GM10266 (cell line): Measurements from ENCODE around the gene ZNF275.
"Not testable (repeated sequence)": the region's sequence is repeated elsewhere in the genome, so short reads cannot be mapped to it uniquely, and the experiment has no call there.

Source experiments
- DNase-seq: peaks from one replicate; pipeline ENCODE4 v3.0.0; 2012; ENCODE audit errors: extremely low spot score
- TF ChIP-seq, protein P1 (sequence below): IDR thresholded peaks from 2 replicates; pipeline ENCODE4 v1.5.1; 2012; ENCODE audit warnings: mild to moderate bottlenecking, low read depth; ENCODE audit not compliant: control insufficient read depth, insufficient read depth; ENCODE audit errors: missing control alignments

ZNF275 gene

DNA sequence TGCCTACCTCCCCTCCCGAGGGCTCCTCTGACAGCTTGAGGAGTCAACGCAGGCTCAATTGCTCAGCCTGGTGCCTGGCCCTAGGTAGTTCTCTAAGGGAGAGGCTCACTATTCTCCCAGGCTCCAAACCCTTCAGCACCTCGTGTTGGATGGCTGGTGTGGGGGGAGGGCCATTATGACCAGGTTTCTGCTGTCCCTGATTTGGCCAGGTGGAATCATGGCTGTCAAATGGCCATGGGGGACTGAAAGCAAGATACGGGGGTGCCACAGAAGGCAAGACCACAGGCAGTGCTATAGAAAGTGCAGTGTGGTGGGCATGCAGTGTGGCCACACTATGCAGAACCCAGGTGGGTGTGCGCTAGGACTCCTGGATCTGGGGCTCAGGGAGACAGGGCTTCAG is 21.9 kb upstream of the ZNF275 start:
- TF ChIP-seq, protein P1, sequence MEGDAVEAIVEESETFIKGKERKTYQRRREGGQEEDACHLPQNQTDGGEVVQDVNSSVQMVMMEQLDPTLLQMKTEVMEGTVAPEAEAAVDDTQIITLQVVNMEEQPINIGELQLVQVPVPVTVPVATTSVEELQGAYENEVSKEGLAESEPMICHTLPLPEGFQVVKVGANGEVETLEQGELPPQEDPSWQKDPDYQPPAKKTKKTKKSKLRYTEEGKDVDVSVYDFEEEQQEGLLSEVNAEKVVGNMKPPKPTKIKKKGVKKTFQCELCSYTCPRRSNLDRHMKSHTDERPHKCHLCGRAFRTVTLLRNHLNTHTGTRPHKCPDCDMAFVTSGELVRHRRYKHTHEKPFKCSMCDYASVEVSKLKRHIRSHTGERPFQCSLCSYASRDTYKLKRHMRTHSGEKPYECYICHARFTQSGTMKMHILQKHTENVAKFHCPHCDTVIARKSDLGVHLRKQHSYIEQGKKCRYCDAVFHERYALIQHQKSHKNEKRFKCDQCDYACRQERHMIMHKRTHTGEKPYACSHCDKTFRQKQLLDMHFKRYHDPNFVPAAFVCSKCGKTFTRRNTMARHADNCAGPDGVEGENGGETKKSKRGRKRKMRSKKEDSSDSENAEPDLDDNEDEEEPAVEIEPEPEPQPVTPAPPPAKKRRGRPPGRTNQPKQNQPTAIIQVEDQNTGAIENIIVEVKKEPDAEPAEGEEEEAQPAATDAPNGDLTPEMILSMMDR: no peak

DNA sequence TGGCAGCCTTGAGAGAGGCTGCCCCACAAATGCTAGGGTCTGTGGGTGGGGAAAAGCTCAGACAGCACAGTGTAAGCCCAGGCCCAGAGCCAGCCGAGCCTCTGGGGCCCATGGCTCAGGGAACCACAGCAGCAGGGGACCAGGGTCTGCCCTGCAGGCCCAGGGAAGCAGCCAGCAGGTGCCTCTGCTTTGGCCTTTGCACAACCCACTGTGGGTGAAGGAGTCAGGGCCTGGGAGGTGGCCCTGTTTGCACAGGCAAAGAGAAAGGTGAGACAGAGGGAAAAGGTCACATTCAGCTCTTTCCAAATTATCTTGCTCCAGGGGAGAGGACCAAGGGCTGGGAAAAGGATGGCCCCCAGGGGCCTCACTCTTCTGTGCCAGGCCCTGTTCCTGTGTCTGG is 21.1 kb upstream of the ZNF275 start:
- TF ChIP-seq, protein P1: no peak
- no peak for DNase-seq

More for the DNA sequence above, 21.9 kb upstream of the ZNF275 start:
- no peak for DNase-seq

DNA sequence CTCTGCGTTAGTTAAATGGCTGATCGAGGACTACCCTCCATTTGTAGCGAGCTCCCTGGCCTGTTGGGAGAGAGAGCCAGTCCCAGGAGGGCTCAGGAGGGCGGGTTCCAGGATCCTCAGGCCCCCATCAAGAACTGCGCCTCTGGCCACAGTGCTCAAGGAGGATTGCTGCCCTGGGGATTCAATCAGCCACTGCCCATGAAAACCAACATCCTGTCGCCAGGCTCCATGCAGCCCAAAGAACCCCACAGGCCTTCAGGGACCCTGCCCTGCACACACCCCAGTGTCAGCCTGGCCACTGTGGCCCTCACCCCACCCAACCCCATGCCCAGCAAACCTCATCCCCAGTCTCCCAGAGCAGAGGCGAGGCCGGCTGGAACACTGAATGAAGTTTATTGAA is 16.6 kb upstream of the ZNF275 start:
- no peak for DNase-seq
- TF ChIP-seq, protein P1: no peak

DNA sequence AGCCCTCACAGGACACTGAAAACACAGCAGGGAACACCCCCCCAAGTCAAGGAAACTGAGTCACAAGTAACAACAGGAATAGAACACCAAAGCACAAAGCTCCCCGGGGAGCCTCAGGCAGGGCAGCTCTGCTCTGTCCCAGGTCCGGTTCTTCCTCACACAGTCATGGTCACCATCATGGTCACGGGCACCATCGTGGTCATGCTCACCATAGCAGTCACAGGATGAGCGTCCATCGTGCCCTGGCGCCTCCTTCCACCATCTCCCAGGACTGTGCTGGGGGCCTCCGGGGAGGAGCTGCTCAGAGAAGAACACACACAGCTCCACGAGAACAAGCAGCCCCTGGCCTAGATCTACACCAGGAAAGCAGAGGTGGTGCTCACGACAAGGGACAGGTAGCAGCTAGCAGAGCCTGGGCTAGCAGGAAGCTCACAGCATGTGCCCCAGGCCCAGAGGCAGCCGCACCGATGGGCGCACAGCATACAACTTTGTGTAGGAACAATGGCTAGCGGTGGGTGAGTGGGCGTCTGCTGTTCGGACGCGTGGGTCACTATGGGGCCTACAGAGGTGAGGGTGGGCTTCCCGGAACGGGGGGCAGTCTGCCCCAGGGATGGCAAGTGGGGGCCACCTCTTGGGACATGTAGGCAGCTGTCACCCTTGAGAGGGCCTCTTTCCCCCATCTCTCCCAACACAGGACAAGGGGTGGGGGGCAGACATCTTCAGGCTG is 15.8 kb upstream of the ZNF275 start:
- DNase-seq: no peak
- TF ChIP-seq, protein P1: no peak

DNA sequence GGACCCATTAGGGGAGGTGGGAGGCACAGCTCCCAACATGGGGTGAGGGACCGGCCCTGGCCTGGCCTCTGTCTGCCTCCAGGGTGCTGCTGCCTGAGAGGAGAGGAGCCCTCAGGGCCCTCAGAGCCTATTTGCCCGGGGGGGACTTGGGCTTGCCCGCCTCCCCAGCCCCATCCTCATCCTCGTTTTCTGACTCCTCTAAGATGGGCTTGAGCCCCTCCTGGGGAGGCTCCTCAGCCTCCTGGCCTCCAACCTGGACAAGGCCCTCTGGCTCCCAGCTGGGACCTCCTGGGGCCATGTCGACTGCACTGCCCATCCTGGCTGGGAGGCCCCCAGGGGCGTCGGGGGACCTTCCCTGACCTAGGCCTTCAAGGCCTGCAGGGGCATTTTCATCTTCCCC is 15.1 kb upstream of the ZNF275 start:
- DNase-seq: no peak
- TF ChIP-seq, protein P1: no peak

DNA sequence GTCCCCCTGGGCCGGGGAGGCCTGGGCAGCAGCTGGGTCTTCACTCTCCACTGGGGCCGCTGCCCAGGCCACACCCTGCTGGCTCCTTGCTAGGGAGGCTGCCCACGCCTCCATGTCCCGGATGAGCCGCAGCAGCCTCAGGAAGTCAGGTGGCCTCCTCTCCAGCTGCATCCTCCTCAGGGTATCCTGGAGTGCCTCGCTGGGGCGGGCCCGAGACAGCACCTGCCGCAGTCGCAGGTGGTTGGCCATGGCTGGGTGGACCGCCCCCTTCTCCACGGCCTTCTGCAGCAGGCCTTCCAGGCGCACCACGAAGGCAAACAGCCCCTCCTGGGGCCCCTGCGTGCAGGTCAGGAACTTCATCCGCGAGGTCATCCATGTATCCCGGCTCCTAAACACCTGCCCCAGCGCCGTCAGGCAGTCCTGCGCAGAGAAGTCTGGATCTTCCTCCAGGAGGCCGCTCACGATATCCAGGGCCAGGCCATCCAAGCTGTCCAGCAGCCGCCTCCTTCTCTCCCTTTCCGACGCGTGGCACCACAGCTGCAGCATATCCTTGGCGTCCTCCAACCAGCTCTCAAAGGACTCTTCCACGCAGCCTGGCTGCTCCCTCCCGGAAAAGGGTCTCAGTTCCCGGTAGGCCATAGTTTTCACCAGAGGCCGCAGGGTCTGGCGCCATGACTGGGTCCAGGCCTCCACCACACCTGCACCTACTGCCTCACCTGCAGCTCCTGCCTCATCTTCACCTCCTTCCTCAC is 14.5 kb upstream of the ZNF275 start:
- no peak for DNase-seq
- TF ChIP-seq, protein P1: no peak

DNA sequence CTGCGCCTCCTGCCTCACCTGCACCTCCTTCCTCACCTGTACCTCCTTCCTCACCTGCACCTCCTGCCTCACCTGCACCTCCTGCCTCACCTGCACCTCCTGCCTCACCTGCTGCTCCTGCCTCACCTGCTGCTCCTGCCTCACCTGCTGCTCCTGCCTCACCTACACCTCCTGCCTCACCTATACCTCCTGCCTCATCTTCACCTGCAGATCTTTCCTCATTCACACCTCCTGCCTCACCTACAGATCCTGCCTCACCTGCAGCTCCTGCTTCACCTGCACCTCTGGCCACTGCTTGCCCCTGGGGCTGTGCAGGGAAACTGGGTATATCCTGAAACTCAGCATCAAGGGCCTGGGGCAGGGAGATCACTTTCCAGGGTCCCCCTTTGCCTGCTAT is 13.9 kb upstream of the ZNF275 start:
- not testable (repeated sequence) for DNase-seq
